Hematopoietic multipotent progenitor cell treated with erythropoietin and hydrocortisone succinate and interleukin-3 and kit ligand, for 4 days (in vitro differentiated cells): Measurements from ENCODE around the gene GARIN3.
"Not testable (repeated sequence)": the region's sequence is repeated elsewhere in the genome, so short reads cannot be mapped to it uniquely, and the experiment has no call there.

Source experiments
- DNase-seq: peaks from one replicate; pipeline ENCODE4 v3.0.0-alpha.2; 2015

GARIN3 gene

DNA sequence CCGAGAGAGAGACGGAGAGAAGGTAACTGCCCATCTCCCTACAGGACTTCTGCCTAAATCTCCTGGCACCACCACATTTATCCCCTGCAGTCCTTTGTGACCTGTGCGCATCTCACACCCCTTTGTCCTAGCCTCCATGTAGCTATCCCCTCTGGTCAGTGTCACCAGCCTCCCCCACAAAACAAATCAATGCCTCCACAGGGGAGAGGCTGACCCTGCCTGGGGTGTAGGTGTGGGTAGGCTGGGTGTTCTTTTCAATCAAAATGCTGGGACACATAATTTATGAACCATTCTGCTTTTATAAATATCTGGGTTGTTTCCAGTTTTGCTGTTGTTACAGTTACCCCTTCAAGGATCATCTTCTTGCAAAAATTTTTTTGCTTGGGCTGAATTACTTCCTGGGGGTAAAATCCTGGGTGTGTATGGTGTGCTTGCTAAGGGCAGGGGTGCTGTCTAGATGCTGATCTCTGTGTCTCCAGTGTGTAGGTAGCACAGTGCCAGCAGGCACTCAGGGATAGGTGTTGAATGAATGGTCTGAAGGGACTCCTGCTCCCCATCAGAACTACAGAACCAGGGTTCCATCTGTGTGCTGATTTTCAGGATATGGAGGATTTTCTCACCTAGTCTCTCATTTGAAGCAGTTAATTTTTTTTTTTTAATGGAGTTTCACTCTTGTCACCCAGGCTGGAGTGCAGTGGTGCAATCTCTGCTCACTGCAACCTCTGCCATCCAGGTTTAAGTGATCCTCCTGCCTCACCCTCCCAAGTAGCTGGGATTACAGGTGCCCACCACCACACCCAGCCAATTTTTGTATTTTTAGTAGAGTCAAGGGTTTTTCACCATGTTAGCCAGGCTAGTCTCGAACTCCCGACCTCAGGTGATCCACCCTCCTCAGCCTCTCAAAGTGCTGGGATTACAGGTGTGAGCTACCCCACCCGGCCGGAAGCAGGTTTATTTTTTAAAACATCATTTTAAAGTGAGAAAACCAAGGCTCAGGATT lies at the start of gene GARIN3:
Gene GARIN3 (minus strand): TSS at position 51 of the 1,000 bp plus-strand sequence. CDS start 96 bp downstream, outside the sequence.
- no peak for DNase-seq

DNA sequence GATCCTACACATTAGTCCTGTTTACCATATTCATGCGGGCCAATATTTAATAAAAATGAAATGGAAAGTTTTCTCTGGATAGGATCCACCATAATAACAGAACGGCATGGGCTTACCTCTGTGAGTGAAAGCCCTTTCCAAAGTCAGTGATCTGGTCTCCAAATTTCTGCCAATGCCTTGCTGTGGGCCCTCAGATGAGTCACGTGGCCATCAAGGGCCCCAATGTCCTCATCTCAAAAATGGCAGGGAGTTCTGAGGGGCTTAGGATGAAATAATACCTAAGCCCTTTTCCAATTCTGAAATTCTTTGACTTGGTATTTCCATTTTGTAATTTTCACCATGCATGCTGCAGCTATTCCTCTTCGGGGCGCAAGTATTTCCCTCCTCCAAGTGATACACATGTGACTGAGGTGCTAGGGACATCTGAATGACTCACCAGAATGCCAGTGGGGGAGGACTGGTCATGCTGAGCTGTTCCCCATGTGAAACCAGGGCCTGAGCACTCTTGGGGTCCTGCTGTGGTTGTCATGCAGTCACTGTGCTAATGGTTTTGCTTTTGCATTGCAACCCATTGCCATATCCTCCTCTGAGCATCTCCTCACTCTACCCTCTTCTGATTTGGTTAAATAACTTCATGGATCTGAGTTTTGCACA lies 49.6 kb upstream of the GARIN3 start:
- DNase-seq: no peak

DNA sequence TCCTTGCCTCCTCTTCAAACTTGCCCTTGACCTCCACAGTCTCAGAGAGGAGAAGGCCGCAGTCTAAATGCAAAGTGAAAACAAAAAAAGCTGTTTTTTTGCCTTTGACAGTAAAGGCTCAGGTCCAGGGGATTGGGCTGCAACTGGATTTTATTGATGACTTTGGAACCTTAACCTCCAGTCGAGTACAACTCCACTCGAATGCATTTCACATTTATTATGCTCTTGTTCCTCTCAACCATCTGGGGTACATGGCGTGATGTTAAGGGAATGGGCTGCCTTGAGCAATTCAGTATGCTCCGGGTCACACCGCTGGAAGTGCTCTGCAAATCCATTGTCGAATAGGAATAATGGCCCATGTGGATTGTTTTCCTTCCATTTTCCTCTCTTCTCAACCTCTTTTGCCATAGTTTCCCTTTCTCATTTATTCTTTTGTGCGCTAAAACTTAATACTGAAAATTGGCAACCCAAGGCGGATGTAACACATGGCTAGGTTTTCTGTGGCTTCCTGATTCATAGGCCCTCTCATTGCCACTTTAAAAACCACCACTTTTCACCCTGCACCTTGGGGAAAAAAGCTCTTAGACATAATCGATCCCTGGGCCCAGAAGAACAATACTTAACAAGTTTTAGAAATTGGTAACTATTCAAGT lies 48.9 kb upstream of the GARIN3 start:
- no peak for DNase-seq

DNA sequence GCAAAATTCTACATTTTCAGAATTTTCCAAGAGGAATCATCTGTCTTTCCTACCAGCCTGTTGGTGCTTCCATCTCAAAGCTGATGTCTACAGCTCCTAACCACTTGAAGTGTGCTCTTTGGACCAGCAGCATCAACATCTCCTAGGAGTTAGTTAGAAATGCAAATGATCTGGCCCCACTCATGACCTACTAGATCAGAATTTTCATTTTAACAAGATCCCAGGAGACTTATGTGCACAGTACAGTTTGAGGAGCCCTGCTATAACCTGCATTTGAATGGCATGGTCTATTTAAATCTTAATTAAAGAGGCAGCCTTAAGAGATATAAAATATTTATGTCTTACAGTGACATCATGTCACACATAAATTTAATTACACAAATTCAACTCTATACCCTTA lies 48.4 kb upstream of the GARIN3 start:
- no peak for DNase-seq

DNA sequence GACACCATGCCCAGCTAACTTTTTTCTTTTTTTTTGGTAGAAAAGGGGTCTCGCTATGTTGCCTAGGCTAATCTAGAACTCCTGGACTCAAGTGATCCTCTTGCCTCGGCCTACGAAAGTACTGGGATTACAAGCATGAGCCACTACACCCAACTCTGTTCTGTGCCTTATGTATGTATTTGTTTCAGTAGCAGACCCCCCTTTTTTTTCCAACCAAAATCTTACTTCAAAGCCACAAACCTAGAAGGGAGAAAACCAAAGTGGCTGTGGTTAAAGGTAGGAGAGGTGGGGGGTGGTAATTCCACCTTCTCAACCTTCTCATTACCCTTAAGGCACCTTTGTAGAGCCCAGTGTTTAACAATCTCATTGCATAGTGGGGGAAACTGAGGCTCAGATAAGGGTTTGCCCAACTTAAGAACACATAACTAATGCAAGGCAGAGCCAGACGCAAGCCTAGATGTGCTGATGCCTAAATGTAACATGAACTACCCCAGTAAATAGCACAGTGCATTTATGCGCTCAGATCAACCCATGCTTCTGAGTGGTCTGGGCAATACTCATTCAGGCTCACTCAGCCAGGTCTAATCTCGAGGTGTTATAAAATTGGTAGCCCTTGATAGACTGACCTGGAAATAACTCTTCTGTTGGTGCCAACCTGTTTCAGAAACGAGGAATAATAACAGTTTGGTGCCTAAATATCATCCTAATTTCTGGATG lies 47.6 kb upstream of the GARIN3 start:
- DNase-seq: no peak

DNA sequence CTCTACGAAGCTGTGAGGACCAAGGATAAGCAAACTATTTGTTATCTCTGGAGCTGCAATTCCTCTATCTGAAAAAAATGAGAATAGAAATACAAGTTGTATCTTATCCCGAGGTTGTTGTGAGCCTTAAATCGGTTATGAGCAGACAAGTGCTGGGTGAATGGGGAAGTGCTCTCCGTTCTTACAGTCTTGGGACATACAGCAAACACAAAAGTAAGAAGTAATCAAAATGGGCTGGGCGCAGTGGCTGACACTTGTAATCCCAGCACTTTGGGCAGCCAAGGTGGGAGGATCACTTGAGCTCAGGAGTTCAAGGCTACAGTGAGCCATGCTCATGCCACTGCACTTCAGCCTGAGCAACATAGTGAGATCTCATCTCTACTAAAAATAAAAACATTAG lies 46.2 kb upstream of the GARIN3 start:
- DNase-seq: peak; percentile 29

DNA sequence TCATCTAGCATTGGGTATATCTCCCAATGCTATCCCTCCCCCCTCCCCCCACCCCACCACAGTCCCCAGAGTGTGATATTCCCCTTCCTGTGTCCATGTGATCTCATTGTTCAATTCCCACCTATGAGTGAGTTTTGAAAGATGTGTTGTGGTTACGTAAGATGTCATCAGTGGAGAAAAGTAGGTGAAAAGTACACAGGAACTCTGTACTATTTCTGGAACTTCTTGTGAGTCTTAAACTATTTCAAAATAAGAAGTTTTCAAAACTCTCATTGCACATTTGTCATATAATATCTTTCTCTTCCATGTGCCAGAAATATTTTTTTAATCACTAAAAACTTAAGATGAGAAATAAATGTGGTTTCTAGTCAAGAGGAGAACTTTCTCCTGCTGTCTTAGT lies 44.6 kb upstream of the GARIN3 start:
- DNase-seq: not testable (repeated sequence)

DNA sequence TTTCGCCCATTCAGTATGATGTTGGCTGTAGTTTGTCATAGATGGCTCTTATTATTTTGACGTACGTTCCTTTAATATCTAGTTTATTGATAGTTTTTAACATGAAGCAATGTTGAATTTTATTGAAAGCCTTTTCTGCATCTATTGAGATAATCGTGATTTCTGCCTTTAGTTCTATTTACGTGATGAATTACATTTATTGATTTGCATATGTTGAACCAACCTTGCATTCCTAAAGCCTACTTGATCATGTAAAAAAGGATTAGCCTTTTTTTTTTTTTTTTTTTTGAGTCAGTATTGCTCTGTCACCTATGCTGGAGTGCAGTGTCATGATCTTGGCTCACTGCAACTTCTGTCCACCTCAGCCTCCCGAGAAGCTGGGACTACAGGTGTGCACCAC lies 39.6 kb upstream of the GARIN3 start:
- DNase-seq: no peak

DNA sequence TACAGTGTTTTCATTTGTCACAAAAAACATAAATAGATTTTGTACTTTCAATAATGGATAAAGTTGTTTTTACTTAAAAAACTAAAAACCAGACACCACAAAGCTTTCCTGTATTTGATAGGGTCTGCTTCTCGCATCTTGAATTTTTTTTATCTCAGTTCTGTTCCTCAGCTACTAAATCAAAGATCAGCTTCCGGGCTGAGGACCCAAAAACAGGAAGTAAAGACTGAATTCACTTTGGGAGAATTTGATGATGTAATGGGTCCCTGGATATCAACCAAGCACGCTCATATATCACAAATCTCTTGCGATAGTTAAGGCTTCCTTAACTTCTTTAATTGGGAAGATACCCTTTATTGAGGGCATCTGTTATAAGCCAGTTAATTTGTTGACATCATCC lies 38.7 kb upstream of the GARIN3 start:
- peak; percentile 72 for DNase-seq

DNA sequence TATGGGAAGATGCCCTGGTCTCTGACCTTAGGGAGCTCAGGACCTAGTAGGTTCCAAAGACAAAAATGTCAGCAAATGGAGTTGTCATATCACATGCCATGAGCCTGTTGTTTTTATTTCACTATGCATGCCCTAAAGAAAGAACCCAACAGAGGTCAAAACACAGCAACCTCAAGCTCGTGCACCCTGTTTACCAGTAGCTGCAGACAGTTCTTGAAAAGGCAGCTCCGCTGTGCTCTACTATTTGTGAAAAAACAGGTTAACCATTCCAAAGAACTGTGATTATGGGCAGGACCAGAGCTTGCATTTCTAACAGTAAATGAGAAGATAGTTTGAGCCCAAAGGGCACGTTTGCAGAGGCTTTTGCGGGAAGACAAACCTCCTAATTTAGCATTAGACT lies 37.4 kb upstream of the GARIN3 start:
- DNase-seq: no peak

DNA sequence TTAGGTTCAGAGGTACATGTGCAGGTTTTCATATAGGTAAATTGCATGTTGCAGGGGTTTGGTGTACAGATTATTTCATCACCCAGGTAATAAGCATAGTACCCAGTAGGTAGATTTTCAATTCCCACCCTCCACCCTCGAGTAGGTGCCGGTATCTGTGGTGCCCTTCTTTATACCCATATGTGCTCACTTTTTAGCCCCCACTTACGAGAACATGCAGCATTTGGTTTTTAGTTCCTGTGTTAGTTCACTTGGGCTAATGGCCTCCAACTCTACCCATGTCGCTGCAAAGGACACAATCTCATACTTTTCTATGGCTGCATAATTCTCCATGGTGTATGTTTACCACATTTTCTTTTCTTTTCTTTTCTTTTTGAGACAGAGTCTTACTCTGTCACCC lies 35.8 kb upstream of the GARIN3 start:
- DNase-seq: no peak

DNA sequence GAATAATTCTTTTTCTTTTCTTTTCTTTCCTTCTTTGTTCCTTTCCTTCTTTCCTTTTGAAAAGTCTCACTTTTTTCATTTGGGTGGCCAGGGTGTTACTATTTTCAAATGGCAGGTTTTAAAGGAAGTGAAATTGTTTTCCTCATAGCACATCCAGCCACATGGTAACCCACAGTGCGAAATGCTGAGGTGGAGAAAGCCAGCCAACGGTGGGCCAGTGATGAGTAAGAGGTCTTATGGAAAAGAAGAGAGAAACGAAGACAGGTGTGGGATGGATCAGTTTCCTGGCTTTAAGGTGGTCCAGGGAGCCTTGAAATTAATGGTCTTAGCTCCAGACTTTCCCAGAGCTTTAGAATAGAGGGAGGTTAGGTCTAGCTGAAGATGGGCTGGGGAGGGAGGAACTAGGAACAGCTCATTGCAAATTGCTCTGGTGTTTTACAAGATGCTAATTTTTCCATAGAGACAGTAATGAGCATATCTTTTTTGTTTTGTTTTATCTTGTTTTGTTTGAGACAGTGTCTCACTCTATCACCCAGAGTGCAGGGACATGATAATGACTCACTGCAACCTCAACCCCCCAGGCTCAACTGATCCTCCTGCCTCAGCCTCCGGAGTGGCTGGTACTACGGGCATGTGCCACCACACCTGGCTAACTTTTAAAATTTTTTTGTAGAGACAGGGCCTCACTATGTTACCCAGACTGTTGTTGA lies 32.4 kb upstream of the GARIN3 start:
- peak; percentile 10 for DNase-seq

DNA sequence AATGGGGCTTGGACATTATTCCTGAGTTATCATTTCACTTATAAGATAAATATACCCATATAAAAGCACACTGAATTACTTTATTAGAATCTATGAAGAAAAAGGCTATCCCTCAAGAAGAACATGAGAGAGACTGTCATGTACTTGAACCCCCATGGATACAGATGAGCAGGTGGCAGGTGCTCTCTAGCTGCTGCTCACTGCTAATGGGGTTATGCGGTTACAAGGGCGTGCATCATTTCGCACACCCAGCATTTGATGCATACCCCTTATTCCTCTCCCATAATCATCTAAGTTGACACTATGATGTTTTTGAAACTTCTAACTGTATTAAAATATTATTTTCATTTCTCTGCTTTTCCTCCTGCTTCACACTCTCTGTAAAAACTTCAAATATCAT lies 31.0 kb upstream of the GARIN3 start:
- DNase-seq: no peak

DNA sequence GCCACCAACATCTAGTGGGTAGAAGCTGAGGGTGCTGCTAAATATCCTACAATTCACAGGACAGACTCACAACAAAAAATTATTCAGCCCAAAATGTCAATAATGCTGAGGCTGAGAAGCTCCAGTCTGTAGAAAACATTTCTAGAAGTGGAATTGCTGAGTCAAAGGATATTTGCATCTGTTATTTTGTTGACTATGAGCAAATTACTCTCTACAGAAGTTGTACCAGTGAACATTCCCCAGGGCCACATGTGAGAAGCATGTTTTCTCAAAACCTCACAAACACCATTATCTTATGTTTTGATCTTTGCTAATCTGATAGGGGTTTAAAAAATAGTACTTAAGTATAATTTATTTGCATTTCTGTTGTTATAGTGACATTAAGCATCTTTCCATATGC lies 30.0 kb upstream of the GARIN3 start:
- no peak for DNase-seq

DNA sequence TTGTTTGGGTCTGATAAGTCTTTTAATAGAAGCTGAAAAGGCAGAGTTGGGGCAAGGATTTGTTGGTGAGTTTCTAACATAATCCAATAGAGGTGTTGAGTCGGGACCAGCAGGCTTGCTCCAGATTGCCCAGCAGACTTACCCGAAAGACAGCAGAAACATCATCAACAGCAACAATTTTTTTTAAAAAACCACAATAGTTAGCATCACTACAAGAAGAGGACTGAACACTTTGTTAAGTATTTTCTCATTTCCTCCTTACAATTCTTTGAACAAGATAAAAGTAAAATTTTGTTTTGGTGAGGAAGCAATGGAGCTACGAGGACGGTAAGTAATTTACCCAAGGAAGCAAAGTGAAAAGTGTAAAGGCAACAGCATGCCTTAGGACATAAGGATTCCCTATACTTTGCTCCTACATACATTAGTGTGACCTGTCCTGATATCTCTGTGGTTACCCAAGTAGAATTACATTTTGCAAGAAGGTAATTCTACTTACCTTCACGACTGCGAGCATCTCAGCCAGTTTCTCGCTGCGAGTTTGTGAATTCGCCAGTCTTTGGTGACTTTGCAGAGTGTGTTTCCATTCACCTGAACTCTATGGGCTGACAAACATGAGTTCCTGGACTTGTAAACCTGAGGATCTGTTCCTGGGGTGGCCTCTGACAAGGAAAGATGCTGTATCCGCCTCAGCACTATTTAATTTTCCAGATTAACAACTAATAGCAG lies 27.8 kb upstream of the GARIN3 start:
- no peak for DNase-seq

DNA sequence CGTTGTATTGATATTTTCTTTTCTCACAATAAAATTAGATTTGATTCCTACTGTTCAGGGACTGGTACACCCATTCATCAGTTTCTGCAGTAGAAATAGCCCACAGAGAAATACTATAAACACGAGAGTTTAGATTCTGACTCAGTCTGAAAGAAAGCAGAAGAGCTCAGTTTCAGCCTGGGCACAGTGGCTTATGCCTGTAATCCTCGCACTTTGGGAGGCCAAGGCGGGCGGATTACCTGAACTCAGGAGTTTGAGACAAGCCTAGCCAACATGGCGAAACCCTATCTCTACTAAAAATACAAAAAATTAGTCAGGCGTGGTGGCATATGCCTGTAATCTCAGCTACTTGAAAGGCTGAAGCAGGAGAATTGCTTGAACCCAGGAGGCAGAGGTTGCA lies 23.2 kb upstream of the GARIN3 start:
- DNase-seq: no peak

DNA sequence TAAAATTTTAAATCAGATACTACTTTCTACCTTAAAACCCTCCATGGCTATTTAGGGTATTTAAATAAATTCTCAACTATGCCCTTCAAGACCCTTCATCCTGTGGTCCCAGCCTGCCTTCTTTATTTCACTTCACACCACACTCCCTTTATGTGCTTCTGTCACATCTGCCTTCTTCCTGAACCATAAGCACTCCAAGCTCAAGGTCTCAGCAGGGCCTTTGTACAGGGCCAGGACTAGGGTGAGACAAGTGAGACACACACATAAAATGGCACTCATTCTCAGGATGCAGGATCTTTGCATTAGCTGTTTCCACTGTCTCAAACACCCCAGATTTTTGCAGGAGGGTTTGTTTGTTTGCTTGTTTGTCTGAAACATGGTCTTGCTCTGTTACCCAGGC lies 22.2 kb upstream of the GARIN3 start:
- DNase-seq: no peak

DNA sequence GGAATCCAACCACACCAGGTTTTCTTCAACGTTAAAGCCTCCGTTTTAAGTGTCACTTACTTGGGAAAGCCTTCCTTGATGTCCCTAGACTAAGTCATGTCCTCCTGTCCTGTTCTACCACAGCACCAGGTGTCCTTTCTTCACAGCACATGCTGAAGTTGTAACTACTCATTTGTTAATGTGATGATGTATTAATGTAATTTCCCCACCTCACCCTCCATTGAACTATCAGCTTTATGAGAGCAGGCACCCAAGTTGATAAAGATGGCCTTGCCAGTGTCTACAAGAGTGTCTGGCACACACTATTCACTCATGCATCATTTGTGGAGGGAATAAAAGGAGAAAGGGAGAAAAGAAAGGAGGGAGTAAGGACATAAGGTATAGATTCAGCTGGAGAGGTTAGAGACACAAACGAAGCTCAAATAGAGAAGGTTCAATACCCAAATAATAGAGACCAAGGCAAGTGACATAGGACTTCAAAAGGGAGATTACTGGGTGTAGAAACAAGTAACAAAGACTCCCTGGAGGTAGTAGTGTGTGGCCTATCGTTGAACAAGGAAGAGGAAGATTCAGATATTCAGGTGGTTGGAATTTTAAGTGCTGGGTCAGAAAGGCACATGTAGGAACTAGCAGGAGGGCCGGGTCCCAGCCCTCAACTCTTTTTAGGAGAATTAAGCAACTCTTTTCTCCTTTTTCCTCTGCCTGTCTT lies 21.1 kb upstream of the GARIN3 start:
- no peak for DNase-seq

DNA sequence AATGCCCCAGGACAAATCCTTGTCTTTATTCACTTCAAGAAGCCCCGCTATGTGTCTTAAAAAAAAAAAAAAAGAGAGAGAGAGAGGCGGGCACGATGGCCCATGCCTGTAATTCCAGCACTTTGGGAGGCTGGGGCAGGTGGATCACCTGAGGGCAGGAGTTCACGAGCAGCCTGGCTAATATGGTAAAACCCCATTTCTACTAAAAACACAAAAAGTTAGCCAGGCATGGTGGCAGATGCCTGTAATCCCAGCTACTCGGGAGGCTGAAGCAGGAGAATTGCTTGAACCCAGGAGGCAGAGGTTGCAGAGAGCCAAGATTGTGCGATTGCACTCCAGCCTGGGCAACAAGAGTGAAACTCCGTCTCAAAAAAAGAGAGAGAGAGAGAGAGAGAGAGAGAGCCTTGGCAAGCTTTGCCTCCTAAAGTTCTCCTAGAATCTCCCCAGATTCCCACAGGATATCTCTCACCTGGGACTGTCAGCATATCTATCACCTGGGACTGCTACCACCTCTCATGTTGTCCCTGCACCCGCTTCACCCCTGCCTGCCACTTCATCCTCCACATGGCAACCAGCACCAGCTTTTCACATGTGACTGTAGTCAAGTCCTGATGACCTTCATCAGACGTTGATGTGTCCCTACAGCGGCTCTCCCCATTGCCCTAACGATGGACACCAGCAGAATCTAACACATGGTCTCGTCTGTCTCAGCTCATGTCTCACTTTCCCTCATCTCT lies 20.4 kb upstream of the GARIN3 start:
- no peak for DNase-seq

DNA sequence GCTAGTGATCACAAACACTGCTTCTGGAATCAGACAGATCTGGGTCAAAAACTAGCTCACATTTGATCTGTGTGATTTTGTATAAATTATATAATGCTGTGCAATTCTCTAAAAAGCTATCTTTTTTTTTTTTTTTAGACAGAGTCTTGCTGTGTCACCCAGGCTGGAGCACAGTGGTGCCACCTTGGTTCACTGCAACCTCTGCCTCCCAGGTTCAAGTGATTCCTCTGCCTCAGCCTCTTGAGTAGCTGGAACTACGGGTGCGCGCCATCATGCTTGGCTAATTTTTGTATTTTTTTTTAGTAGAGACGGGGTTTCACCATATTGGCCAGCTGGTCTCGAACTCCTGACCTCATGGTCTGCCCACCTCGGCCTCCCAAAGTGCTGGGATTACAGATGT lies 19.1 kb upstream of the GARIN3 start:
- not testable (repeated sequence) for DNase-seq
